Fibroblast of villous mesenchyme (primary cell): ENCODE data around the gene ADAMTS4. TPM values are rescaled to one million over a fixed set of nuclear protein-coding genes. Genes with fewer than 3 reads are reported as not detected.
A peak's percentile ranks its signal among the peaks of the same experiment; 100 is the strongest.

ENCODE experiments used
- DNase-seq: peaks from one replicate; pipeline ENCODE4 v3.0.0-alpha.2; 2010; ENCODE audit warnings: low read depth
- H3K4me3 ChIP-seq: 2 replicates; pipeline ENCODE4 v1.5.1; 2011; ENCODE audit warnings: low read depth, mild to moderate bottlenecking, low read length
- CTCF ChIP-seq: IDR thresholded peaks from 2 replicates; pipeline ENCODE4 v1.5.1; 2012; ENCODE audit warnings: low read depth, mild to moderate bottlenecking, low read length; ENCODE audit not compliant: insufficient read depth
- total RNA-seq: library from RNA; depleted of rRNA; stranded (reverse); fragments of >200 nt; gene quantifications from 2 replicates; pipeline ENCODE4 v1.2.3, GENCODE V29; 2012

ADAMTS4 gene
- total RNA-seq, 1 donor: 8.2 TPM

- H3K4me3 ChIP-seq: no peak overlapping the region
- no peak for TF ChIP-seq CTCF
Measured at GRCh38 chr1:161219078-161219892, 20.4 kb upstream of the ADAMTS4 start.

GRCh38 chr1:161218301-161219077 is 19.6 kb upstream of the ADAMTS4 start:
- DNase-seq: no peak
- H3K4me3 ChIP-seq: no peak overlapping the region
- no peak for TF ChIP-seq CTCF

More at GRCh38 chr1:161219078-161219892, 20.4 kb upstream of the ADAMTS4 start:
- DNase-seq: no peak

GRCh38 chr1:161217831-161218230 is 19.0 kb upstream of the ADAMTS4 start:
- no peak for DNase-seq
- TF ChIP-seq CTCF: no peak
- no peak overlapping the region for H3K4me3 ChIP-seq

GRCh38 chr1:161216945-161217712 is 18.3 kb upstream of the ADAMTS4 start:
- DNase-seq: peak; percentile 83
- H3K4me3 ChIP-seq: no peak overlapping the region

GRCh38 chr1:161215076-161215475 is 16.2 kb upstream of the ADAMTS4 start, which contains the start of gene FCER1G:
FCER1G (plus strand) TSS chr1:161215295; CDS start chr1:161215322, 27 bp downstream.
- no peak within 1 kb of the TSS for H3K4me3 ChIP-seq
- TF ChIP-seq CTCF: no peak
- DNase-seq: no peak

More at GRCh38 chr1:161216945-161217712, 18.3 kb upstream of the ADAMTS4 start:
- no peak for TF ChIP-seq CTCF

- H3K4me3 ChIP-seq: no peak overlapping the region
- no peak for DNase-seq
- no peak for TF ChIP-seq CTCF
Measured at GRCh38 chr1:161214369-161214768, 15.5 kb upstream of the ADAMTS4 start.
